NCI-H1417 (cell line): ENCODE measurements around the gene SLC4A1AP.

Source experiments
- DNase-seq, 3 experiments: peaks; one replicate each; lab custom pipeline; 2025; lab: John Stamatoyannopoulos, UW

Gene SLC4A1AP

GRCh38 chr2:27742571-27742970, 78.9 kb downstream of the SLC4A1AP start:
- DNase-seq: no peak
